ENCODE data around the gene OTUD7B.
"Not testable (repeated sequence)": the region's sequence is repeated elsewhere in the genome, so short reads cannot be mapped to it uniquely, and the experiment has no call there.

The OTUD7B gene

GRCh38 chr1:149949911-149950310 lies 60.6 kb downstream of the OTUD7B start:
- DNase-seq (ENCODE audit: low read depth in 2 of 2): no peak

DNA sequence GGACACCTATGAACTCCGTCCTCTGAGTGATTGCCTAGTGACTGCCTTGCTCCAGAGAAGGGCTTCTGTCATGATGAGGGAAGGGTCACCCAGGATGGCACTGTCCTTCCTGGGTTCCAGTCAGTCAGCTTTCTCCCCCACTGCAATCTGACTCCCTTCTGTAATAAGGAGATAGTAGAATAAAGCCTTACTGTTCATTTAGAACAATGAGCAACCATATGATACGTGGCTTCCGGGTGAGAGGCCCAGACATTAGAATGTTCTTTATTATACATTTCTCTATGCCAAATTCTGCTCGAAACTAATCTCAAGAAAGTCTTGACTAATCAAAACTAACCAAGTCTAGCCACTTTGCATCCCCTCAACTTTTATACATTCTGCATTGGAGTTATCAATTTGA lies 65.3 kb downstream of the OTUD7B start:
- no peak for DNase-seq (ENCODE audit: low read depth in 2 of 2)

DNA sequence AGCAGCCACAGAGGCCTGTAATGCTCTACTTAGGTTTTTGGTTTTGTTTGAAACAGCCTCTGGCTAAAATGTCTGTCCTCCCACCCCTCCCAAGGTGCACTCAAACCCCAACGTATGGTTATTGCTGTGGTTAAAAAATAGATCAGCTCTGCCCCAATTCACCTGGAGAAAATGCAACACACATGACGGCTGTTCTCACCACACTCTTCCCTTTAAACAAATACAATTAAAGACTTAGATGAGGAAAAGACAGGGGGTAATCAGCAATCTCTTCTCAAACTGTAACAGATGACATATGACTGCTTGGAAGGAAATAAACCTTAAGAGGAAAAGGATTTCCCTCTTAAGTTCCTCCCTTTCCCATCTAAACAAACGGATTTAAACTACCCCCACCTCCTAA lies 67.6 kb downstream of the OTUD7B start:
- no peak for DNase-seq (ENCODE audit: low read depth in 2 of 2)

DNA sequence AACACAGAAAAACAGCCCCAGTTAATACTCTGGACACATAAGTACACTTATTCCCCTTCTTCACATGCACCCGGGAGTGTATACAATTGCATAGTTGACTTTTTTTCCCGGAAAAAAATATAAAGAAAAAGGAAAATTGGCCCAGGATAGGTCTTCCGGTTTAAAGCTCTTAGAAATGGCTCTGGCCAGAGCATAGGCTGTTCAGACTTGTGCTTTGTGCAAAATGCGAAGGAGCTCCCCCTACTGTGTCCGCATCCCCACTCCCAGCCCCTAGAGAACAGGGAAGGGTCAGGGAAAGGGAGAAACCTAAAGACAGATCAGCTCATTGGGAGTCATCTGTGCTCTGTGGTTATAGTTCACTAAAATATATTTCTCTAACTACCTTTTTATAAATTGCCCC lies 68.3 kb downstream of the OTUD7B start:
- DNase-seq (ENCODE audit: low read depth in 2 of 2): no peak

DNA sequence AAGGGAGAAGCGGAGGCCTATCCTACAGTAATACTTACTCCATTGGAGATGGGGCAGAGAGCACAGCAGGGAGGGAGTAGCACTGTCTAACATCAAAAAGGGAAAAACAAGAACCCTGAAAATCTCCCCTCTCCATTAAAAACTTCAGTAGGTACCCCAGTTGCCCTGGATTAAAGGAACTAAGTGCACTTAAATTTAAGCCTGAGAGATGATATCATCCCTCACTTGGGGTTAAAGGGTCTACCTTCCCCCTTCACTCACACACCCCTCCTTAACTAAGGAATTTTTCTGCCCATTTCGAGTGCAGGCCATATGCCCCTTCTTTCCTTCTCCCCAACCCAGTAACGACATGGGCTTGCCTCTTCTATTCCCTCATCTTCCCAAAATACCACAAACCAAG lies 70.1 kb downstream of the OTUD7B start:
- DNase-seq (ENCODE audit: low read depth in 2 of 2): no peak

GRCh38 chr1:149938668-149939003 lies 71.9 kb downstream of the OTUD7B start:
- not testable (repeated sequence) for DNase-seq (ENCODE audit: low read depth in 2 of 2)

DNA sequence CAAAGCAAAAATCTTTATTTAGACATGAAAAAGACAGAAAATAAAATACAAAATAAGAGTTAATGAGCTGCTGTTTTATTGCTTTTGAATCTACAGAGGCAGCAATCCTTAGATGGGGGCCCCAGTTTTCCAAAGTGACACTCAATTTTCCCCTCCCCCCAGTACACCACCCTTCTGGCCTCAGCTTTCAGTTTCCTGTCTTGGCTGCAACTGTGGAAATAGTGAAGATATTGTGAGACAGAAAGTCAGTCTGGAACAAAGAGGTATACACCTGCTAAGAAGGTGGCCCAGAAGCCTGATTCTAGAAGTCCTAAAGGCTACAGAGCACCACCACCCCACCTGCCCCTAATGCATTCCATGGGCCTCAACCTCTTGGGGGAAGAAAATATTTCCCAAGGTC lies 72.8 kb downstream of the OTUD7B start:
- DNase-seq (ENCODE audit: low read depth in 2 of 2): no peak

DNA sequence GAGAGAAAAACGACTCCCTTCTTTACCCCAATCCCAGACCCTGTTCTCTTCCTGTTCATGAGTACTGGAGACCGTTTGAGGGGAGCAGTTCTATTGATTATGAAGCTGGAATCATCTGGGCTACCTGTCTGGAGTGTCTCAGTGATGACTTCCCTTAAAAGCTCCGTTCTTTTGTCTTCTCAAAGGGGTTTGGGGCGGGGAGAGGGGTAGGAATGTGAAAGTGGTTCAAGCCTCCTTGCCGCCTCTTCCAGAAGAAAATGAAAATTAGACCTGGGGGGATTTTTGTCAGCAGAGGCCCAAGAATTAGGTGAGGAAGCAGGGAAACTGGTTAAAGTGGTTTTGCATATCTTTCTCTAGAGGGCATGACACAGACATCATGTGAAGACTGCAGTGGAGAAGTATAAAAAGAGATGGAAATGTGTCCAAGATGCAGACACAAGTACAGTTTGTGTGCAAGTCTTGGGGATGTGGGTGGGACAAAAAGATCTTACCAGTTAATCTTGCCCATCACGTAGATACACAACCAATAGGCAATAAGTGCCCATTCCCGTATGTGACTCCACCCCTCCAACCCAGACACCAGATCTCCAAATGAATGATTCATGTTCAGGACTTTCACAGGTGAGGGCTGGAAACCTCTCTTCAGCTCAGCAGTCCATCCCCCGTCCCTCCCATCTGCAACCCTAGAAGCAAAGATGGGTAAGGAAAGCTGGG lies 73.4 kb downstream of the OTUD7B start:
- no peak for DNase-seq (ENCODE audit: low read depth in 2 of 2)

DNA sequence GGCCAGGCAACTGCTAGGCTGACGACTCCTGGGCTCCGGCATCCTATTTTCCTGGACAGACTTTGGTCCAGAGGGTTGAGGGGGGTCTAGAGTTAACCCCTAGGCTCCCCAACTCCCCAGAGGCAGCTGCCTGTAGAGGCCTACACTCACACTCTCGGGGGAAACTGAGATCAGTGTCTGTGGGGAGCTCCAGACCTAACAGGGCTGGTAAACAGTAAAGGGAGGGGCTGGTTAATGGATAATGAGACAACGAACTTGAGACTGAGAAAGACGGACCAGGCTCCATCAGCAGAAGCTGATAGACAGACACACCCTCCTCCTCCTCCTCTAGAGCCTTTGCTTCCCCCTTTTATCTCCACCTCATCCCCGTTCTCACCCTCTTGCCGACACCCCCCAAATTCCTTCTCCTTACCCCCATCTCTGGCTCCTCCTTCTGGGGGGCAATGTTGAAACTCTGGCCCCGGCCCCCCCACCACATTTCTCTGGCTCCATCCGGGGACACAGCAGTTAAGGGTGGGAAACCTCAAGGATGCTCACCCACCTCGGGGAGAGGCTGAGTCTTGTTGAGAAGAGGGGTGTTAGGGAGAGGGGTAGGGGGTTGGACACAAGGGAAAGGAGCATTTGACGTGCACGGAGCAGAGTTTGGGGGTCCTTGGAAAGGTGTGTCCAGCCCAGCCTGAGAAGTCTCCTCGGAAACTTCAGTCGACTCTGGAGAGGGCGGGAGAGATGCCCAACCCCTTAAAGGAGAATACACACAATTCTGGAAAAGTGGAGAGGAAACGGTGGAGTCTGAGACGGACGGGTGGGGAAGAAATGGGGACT lies 74.1 kb downstream of the OTUD7B start, which contains the start of gene MTMR11:
Gene MTMR11 (minus strand): TSS at position 710 of the 822 bp plus-strand sequence. CDS start 232 bp downstream, at position 478.
- DNase-seq (ENCODE audit: low read depth in 2 of 2): no peak

DNA sequence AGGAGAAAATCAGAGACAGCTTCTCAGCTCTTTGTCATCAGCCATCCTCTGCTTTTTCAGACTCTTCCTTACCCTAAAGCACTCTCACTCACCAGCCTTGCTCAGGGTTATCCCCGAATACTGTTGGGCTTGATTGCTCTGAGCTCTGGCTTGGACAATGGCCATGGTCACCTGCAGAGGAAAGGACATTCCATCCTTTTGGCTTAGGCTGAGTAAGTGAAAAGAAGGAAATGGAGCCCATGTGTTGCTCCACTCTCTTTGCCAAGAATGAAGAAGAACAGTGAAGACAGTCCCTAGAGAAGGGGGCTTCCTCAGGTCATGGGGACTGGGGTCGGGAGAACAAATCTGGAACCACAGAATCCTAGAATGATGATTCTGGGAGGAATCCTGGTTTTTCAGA lies 76.2 kb downstream of the OTUD7B start:
- no peak for DNase-seq (ENCODE audit: low read depth in 2 of 2)

DNA sequence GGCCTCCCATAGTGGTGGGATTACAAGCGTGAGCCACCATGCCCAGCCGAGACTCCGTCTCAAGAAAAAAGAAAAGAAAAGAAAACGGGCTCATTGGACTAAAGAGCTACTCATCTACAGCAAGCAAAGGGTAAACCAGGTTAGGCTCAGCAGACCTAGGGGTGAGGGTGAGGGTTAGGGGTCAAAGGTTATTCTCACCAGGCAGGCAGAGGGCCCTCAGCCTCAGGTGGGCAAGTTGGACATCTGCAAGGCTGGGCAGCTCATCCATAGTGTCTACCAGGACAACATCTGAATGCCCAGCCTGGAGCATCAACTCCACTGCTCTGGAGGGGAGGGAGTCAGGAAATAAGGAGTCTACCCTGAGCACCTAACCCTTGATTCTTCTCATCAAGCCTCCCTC lies 77.3 kb downstream of the OTUD7B start:
- no peak for DNase-seq (ENCODE audit: low read depth in 2 of 2)

GRCh38 chr1:149932474-149932873 lies 78.1 kb downstream of the OTUD7B start:
- DNase-seq (ENCODE audit: low read depth in 2 of 2): no peak

DNA sequence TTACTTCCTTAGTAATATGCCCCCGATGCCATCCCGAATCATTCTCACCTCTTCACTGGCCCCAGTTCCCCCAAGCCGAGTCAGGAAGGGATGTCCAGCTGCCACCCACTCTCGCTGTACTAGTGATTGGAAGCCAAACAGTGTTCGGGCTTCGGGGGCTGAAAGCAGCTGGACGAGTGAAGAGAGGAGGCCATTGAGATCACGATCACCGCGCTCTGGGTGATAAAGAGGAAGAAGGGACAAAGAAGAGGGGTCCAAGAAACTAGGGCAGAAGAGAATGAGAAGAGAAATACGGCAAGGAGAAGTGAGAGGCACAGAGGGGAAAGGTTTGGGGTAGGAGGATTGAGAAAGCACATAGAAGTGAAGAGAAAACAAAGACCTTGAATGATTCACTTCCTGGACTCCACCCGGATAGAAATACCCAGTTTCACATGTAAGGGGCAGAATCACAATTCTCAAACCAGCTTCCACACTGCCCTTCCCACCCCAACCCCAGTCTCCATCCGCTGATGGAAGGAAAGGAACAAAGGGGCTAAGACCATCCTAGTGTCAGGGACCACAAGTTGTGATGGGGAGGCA lies 79.2 kb downstream of the OTUD7B start:
- DNase-seq (ENCODE audit: low read depth in 2 of 2): no peak

GRCh38 chr1:149929856-149930255 lies 80.7 kb downstream of the OTUD7B start:
- DNase-seq (ENCODE audit: low read depth in 2 of 2): no peak

- no peak for DNase-seq (ENCODE audit: low read depth in 2 of 2)
Observed at GRCh38 chr1:149928401-149928724, 82.2 kb downstream of the OTUD7B start.

DNA sequence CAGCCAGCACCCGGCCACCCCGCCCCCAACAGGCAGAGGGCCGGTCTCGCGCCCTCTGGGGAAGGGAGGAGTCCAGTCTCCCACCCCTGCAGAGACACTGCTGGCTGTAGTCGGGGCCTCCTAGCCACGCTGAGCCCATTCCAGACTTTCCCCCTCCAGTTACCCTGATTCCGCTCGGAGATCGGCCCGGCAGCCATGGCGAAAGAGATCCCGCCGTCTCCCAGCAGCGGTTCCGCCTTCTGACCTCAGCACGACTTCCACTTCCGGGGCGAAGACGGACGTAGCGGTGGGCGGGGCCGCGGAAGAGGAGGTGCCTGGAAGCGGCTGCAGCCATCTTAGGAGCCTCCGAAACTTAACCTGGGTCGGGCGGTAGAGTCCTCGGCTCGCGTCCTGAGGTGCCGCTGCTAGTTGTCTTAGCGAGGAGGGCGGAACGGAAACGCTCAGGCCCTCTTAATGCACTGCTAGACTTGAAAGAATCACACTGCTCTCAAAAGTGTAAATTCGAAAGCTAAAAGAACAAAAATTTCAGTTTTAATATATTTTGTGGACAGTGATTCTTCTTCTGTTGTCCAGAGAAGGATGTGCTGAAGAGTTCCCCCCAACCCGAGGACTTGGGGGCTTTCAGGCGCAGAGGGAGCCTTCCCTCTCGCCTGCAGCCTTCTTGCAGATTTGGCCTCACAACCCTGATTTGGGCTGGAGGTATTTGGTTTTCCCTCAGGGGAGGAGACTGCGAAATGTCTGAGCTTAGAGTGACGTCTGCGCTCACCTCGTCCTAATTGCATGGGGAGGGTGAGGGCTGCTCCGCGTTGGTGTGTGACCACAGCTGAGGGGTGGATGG lies 82.7 kb downstream of the OTUD7B start, which contains the start of gene SF3B4:
Gene SF3B4 (minus strand): TSS at position 241 of the 838 bp plus-strand sequence. CDS start 44 bp downstream, at position 197.
- DNase-seq (ENCODE audit: low read depth in 2 of 2): peak; percentile 91 to 93

- DNase-seq (ENCODE audit: low read depth in 2 of 2): no peak
Observed at GRCh38 chr1:149927056-149927562, 83.4 kb downstream of the OTUD7B start.

DNA sequence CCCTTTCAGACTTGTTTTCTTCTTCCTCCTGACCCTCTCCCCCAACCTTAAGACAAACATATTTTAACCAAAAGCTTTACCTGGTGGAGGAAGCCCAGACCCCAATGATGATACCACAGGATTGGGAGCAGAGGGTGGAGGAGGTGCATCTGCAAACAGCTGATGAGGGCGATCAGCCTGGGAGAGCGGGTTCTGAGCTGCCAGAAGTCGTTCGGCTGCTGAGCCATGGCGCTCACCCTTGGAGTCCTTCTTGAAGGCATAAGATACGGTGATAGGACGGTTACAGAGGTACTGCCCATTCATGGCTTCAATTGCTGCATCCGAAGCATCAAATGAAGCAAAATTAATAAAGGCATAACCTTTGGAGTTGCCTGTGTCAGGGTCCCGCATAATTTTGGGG lies 84.2 kb downstream of the OTUD7B start:
- DNase-seq (ENCODE audit: low read depth in 2 of 2): no peak

DNA sequence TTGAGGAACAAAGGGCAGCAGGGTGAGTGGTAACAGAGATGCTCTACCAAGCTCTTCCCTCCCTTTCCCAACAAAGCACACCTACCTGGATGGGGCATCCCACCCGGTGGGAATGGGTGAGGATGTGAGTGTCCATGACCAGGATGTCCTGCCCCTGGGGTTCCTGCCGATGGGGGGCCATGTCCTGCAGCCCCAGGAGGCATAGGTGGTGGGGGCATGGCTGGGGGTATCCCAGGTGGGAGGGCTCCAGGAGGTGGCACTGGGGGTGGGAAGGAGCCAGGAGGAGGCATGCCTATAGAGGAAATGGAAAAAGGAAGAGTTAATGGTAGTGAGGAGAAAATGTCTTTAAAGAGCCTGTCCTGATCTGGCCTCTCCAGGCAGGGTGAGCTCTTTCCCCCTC lies 84.8 kb downstream of the OTUD7B start:
- no peak for DNase-seq (ENCODE audit: low read depth in 2 of 2)

DNA sequence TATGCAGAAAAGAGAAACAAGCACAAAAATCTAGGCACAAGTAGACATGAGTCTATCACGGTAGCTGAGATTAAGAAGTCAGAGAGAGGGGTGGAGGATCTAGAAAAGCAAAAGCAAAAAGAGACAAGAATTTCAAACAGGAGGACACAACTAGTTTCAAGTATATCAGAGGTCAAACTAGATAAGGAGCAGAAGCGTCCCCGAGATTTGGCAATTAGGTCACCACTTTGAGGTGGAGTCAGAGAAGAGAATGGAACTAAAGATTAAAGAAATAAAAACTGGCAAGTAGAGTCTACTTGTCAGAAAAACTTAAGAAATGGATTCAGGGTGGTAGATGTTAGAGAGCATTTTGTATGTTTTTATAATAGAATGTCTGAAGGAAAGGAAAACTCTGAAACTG lies 85.2 kb downstream of the OTUD7B start:
- DNase-seq (ENCODE audit: low read depth in 2 of 2): no peak

GRCh38 chr1:149923626-149924025 lies 86.9 kb downstream of the OTUD7B start:
- DNase-seq (ENCODE audit: low read depth in 2 of 2): no peak

Data from stimulated activated CD4-positive, alpha-beta T cell treated with anti-CD3 and anti-CD28 coated beads, Interleukin-15, amount 100 ng/mL, for 48 hours (primary cell).